Heart left ventricle (tissue), 16 donors: Measurements from ENCODE around the gene TMEM222. TPM values are rescaled to one million over a fixed set of nuclear protein-coding genes. Genes with fewer than 3 reads are reported as not detected.

Experiments
- ATAC-seq, 4 donors: fragments of 200-7000 bp; cut with Tn5 transposase; one replicate each; pipeline ENCODE4 v1.9.1; 2020 to 2022; ENCODE audit warnings: moderate library complexity in 4 of 4, mild to moderate bottlenecking in 3 of 4, moderate number of reproducible peaks in 1 of 4
- DNase-seq, 5 donors: peaks; one replicate each; pipeline ENCODE4 v3.0.0-alpha.2; 2020
- H3K27ac ChIP-seq, 12 donors: fragments of 200-600 bp; sonication (generic) in 4 of 12; one replicate each; pipeline versions ENCODE4 v1.5.0 to v1.8.0; 2016 to 2022; ENCODE audit warnings: mild to moderate bottlenecking in 2 of 12
- H3K27me3 ChIP-seq, 9 donors: fragments of 200-600 bp; sonication (generic) in 2 of 9; one replicate each; pipeline versions ENCODE4 v1.5.1 to v1.8.0; 2016 to 2022; ENCODE audit warnings: mild to moderate bottlenecking in 3 of 9
- H3K36me3 ChIP-seq, 9 donors: fragments of 200-600 bp; sonication (generic) in 2 of 9; one replicate each; pipeline versions ENCODE4 v1.5.0 to v1.8.0; 2018 to 2022; ENCODE audit warnings: mild to moderate bottlenecking in 2 of 9
- H3K4me1 ChIP-seq, 12 donors: fragments of 200-600 bp; sonication (generic) in 4 of 12; one replicate each; pipeline versions ENCODE4 v1.5.0 to v1.8.0; 2016 to 2022; ENCODE audit warnings: mild to moderate bottlenecking in 3 of 12
- H3K4me3 ChIP-seq, 12 donors: fragments of 200-600 bp; sonication (generic) in 4 of 12; one replicate each; pipeline versions ENCODE4 v1.5.0 to v1.8.0; 2017 to 2022; ENCODE audit warnings: mild to moderate bottlenecking in 9 of 12, moderate library complexity in 4 of 12
- H3K9me3 ChIP-seq, 12 donors: fragments of 200-600 bp; sonication (generic) in 4 of 12; one replicate each; pipeline versions ENCODE4 v1.5.0 to v1.8.0; 2016 to 2022; ENCODE audit warnings: mild to moderate bottlenecking in 1 of 12
- POLR2A ChIP-seq, 2 donors: fragments of 450-650 bp; IDR thresholded peaks; one replicate each; pipeline ENCODE4 v1.6.1; 2017; ENCODE audit warnings: antibody characterized with exemption in 2 of 2, mild to moderate bottlenecking in 2 of 2, moderate library complexity in 2 of 2
- WGBS, 4 donors: extraction: QIAGEN DNeasy Blood & Tissue Kit in 2 of 4; methylation state at CpG; one replicate each; pipeline versions ENCODE4 v1.1.5 to v1.1.7; 2013 to 2018; 5-methylcytosine and 5-hydroxymethylcytosine counted together
- intact Hi-C, 10 donors: fragments of 100-400 bp; cut with DNase I; formaldehyde crosslinking; loops; one replicate each; pipeline versions ENCODE4 v1.11.1 to v1.14.2; 2022
- polyA plus RNA-seq, 2 donors: library from polyadenylated mRNA; stranded (reverse); fragments of 200-250 nt; gene quantifications; one replicate each; pipeline ENCODE4 v1.2.3, GENCODE V29; 2013
- total RNA-seq, 9 donors: library from RNA; depleted of rRNA in 2 of 9; stranded (reverse); fragments of >200 nt in 2 of 9; fragmentation: NEBNext Ultra II Directional in 3 of 9; extraction: Animal tissue kit (Norgen Biotek cat#: 25700) in 3 of 9; gene quantifications; one replicate each; pipeline versions ENCODE4 v1.1.0 to v1.2.4, GENCODE V29; 2016 to 2023
- TF ChIP-seq, protein P1 (sequence below), 12 donors: fragments of 200-600 bp; sonication (generic) in 4 of 12; IDR thresholded peaks; one replicate each; pipeline versions ENCODE4 v1.5.0 to v1.8.0; 2018 to 2022; ENCODE audit warnings: antibody characterized with exemption in 12 of 12, mild to moderate bottlenecking in 5 of 12
- donor health status: ischemic (EF 13 %, LVEDD 7.1; RV severe dilation, severe dysfunction).
- donor health status: healthy with polysubstance abuse.
- donor health status: DM: no; HTN: yes; CAD: no.
- donor health status: DM: no; HTN: no; CAD: no.
- donor health status: ischemic (EF 25% LVEDD 6.9; RV normal size, moderate dysfunction).
- donor health status: ischemic (EF 25% LVEDD 5.7; RV mildly dilated, moderate dysfunction).
- donor health status: healthy.
- donor health status: DM: yes; HTN: yes; CAD: no.
- donor health status: ischemic (EF 35%, LVEDD 5.7; RV mildly dilated, moderate dysfunction).
- donor health status: nonischemic (EF 11% LVEDD 7.7; RV severe dilation, severe dysfunction).
- donor health status: DM: yes; HTN: yes; CAD: no.
- donor health status: PGD.
- donor health status: ischemic (EF 29% LVEDD 5.4; RV normal size, mild dysfunction).
- donor health status: nonischemic (EF 23%, LVEDD 6.1; RV moderate dilation, normal function).

Gene TMEM222
- total and polyA plus RNA-seq, 11 donors, result 18.1 to 49.3 (median 26.2) TPM

GRCh38 chr1:27330786-27331185, 8.8 kb downstream of the TMEM222 start:
- Histone ChIP-seq H3K27ac (no peak overlapping the region), H3K27me3 (no peaks in the 10 kb centered on the region), H3K36me3 (peaks cover 3 to 94% (median 69%) of the 10 kb centered on the region in 9 donors), H3K9me3 (no peaks in the 10 kb centered on the region), H3K4me1 (peaks cover 3 to 58% (median 33%) of the 10 kb centered on the region in 12 donors), H3K4me3 (no peak overlapping the region)
- ATAC-seq (no peak), DNase-seq (no peak)
- TF ChIP-seq, protein P1, sequence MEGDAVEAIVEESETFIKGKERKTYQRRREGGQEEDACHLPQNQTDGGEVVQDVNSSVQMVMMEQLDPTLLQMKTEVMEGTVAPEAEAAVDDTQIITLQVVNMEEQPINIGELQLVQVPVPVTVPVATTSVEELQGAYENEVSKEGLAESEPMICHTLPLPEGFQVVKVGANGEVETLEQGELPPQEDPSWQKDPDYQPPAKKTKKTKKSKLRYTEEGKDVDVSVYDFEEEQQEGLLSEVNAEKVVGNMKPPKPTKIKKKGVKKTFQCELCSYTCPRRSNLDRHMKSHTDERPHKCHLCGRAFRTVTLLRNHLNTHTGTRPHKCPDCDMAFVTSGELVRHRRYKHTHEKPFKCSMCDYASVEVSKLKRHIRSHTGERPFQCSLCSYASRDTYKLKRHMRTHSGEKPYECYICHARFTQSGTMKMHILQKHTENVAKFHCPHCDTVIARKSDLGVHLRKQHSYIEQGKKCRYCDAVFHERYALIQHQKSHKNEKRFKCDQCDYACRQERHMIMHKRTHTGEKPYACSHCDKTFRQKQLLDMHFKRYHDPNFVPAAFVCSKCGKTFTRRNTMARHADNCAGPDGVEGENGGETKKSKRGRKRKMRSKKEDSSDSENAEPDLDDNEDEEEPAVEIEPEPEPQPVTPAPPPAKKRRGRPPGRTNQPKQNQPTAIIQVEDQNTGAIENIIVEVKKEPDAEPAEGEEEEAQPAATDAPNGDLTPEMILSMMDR (IDR thresholded peaks at IDR 0.05), result no peak
- no peak for TF ChIP-seq POLR2A (IDR thresholded peaks at IDR 0.05)
- intact Hi-C loops, result no loop called here
- WGBS, 4 donors, result 78 to 89% (median 86%) methylated on average over 8 of the region's 8 CpGs

- no peak for DNase-seq
- intact Hi-C loops, result no loop called here
- H3K4me1 ChIP-seq, result peaks cover 3 to 51% (median 29%) of the 10 kb centered on the region in 12 donors
Observed at GRCh38 chr1:27331426-27331825, 9.5 kb downstream of the TMEM222 start.

DNA sequence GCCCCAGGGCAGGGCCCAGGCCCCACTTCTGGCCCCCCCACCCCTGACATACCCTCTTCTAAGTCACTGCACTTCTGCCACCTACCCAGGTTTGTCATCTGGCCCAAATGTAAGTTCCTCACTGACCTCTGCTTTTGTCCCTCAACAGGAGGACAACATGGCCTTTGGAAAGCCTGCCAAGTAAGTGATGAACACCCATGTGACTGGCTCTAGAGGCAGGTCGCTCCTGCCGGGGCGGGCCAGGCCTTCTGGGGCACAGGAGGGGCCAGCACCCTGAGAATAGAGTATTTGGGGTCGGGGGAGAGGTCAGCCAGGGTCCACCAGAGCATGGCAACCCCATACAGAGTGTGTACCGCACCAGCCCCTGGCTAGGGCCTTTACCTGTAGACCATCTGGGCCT, 10.0 kb downstream of the TMEM222 start:
- DNase-seq, result peak in 1 of 5 donors; percentile 52
- H3K27me3 ChIP-seq, result no peaks in the 10 kb centered on the region
- peaks cover 3 to 46% (median 25%) of the 10 kb centered on the region in 12 donors for H3K4me1 ChIP-seq
- TF ChIP-seq, protein P1 (IDR thresholded peaks at IDR 0.05), result no peak
- TF ChIP-seq POLR2A (IDR thresholded peaks at IDR 0.05), result no peak
- peak overlapping the region in 9 of 12 donors; percentile 27 to 62 (median 45) for H3K27ac ChIP-seq
- intact Hi-C loops, result loop anchor here in 1 of 10 donors (2.0 kb wide), 1 partner anchor 63 kb away; no protein-coding TSS in a partner anchor
- no peaks in the 10 kb centered on the region for H3K9me3 ChIP-seq
- H3K36me3 ChIP-seq, result peaks cover 3 to 94% (median 71%) of the 10 kb centered on the region in 9 donors
- ATAC-seq, result peak; percentile 62 to 73 (median 64)
- 66 to 73% (median 69%) methylated on average over 5 of the region's 5 CpGs for WGBS, 4 donors
- H3K4me3 ChIP-seq, result no peak overlapping the region

More at GRCh38 chr1:27331426-27331825, 9.5 kb downstream of the TMEM222 start:
- Histone ChIP-seq H3K27me3 (no peaks in the 10 kb centered on the region), H3K36me3 (peaks cover 3 to 94% (median 69%) of the 10 kb centered on the region in 9 donors), H3K9me3 (no peaks in the 10 kb centered on the region), H3K4me3 (no peak overlapping the region), H3K27ac (peak overlapping the region in 7 of 12 donors; percentile 31 to 62 (median 46))
- 80 to 92% (median 89%) methylated on average over 1 to 3 of the region's 3 CpGs for WGBS, 4 donors
- TF ChIP-seq POLR2A (IDR thresholded peaks at IDR 0.05), result no peak
- TF ChIP-seq, protein P1 (IDR thresholded peaks at IDR 0.05), result no peak
- ATAC-seq, result no peak

DNA sequence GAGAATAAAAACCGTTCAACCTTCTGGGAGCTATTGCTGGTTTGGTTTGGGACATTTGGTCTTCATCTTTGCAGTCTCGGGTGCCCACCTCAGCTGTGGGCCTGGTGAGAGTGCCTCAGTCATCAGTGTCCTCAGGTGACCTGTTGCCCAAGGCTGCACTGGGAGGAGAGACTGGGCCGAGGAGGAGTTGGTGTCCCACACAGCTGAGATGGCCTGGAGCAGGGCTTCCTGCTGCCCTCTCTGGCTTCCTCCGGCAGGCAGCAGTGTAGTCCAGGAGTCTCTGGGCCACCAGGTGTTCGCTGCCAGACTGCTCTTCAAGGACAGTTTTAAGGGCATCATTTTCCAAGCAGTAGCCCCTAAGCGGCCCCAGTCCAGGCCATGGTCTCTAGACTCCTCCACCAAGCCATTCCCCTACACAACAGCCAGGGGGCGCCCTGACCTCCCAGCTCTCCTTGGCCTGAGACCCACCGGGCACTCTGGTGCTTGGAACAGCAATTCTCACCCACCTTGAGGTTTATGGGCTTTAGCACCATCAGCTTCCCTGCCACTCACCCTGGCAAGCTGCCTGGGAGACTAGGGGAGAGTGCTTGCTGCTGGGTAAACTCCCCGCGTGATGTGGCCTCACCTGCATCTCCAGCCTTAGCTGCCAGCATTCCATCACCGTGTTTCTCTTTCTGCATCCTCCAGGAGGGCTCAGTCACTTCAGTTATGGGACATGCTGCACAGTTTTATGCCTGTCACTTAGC, 10.7 kb downstream of the TMEM222 start:
- H3K27ac ChIP-seq, result peak overlapping the region in 7 of 12 donors; percentile 27 to 62 (median 34)
- peaks cover 3 to 38% (median 18%) of the 10 kb centered on the region in 12 donors for H3K4me1 ChIP-seq
- peak in 3 of 5 donors; percentile 49 to 75 (median 53) for DNase-seq
- peak; percentile 16 to 58 (median 54) for ATAC-seq
- H3K9me3 ChIP-seq, result no peaks in the 10 kb centered on the region
- WGBS, 4 donors, result 66 to 70% (median 67%) methylated on average over 11 of the region's 11 CpGs
- peaks cover 3 to 86% (median 64%) of the 10 kb centered on the region in 9 donors for H3K36me3 ChIP-seq
- H3K27me3 ChIP-seq, result no peaks in the 10 kb centered on the region
- intact Hi-C loops, result loop anchor here in 1 of 10 donors (2.0 kb wide), 1 partner anchor 62 kb away; no protein-coding TSS in a partner anchor
- H3K4me3 ChIP-seq, result no peak overlapping the region
- TF ChIP-seq, protein P1 (IDR thresholded peaks at IDR 0.05), result peak; percentile 68 to 88 (median 79)
- no peak for TF ChIP-seq POLR2A (IDR thresholded peaks at IDR 0.05)
